ENCODE measurements around the gene OR52H1. TPM values are rescaled to one million over a fixed set of nuclear protein-coding genes. Genes with fewer than 3 reads are reported as not detected.

Gene OR52H1
- total and polyA plus RNA-seq, 9 of the 15 experiments (the other 6 are each of a cell fraction or from before 2014, with no cell fraction given) = 0.15 TPM; not detected in 8

GRCh38 chr11:5553343-5553742 is 5.0 kb upstream of the OR52H1 start (continued):
- TF ChIP-seq, protein P1, sequence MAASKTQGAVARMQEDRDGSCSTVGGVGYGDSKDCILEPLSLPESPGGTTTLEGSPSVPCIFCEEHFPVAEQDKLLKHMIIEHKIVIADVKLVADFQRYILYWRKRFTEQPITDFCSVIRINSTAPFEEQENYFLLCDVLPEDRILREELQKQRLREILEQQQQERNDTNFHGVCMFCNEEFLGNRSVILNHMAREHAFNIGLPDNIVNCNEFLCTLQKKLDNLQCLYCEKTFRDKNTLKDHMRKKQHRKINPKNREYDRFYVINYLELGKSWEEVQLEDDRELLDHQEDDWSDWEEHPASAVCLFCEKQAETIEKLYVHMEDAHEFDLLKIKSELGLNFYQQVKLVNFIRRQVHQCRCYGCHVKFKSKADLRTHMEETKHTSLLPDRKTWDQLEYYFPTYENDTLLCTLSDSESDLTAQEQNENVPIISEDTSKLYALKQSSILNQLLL (CRISPR knock-in tag; IDR thresholded peaks at IDR 0.05; ENCODE audit: borderline replicate concordance) = no peak
- no peak for TF ChIP-seq ZNF407 (IDR thresholded peaks at IDR 0.05; ENCODE audit: low read depth)
